ENCODE data around the gene AMPD3. TPM values are rescaled to one million over a fixed set of nuclear protein-coding genes. Genes with fewer than 3 reads are reported as not detected.

Gene AMPD3
- polyA plus RNA-seq (2011; rRNA removed) (19.6 and 22.2 TPM in 2 replicates), polyA minus RNA-seq (2011; rRNA and poly(A)+ RNA removed) (30.9 and 50.1 TPM in 2 replicates)

- peak; percentile 96 for DNase-seq (ENCODE audit: low read depth, low spot score)
- TF ChIP-seq CTCF (IDR thresholded peaks at IDR 0.05; ENCODE audit: low read depth, low read length) = no peak
- H3K27ac ChIP-seq (ENCODE audit: low read depth, low read length) = peak within 1 kb of the TSS; percentile 98
- POLR2A ChIA-PET = interaction anchor here (0.6 to 3.2 kb wide), 16 partner anchors 9 to 280 kb away, joined by 3 to 11 read pairs (median 4); partner anchors contain the start of gene ADM
- H3K9me3 ChIP-seq (ENCODE audit: control insufficient read depth, insufficient read depth, low read length) = no peaks in the 10 kb centered on the region; the same call in 1 of the 2 replicates
- CTCF ChIA-PET = interaction anchor here (0.6 to 1.2 kb wide), 5 partner anchors 31 to 169 kb away, joined by 3 to 5 read pairs (median 3); partner anchors contain the start of gene RNF141
- H3K4me3 ChIP-seq (ENCODE audit: low read depth, low read length) = peak within 1 kb of the TSS; percentile 66
- no peaks in the 10 kb centered on the region for H3K27me3 ChIP-seq (ENCODE audit: control insufficient read depth, insufficient read depth, low read length)
Observed at GRCh38 chr11:10454878-10455631, at the start of gene AMPD3. Gene AMPD3 (plus strand): TSS chr11:10455264. CDS start chr11:10461520, 6,256 bp downstream.

DNA sequence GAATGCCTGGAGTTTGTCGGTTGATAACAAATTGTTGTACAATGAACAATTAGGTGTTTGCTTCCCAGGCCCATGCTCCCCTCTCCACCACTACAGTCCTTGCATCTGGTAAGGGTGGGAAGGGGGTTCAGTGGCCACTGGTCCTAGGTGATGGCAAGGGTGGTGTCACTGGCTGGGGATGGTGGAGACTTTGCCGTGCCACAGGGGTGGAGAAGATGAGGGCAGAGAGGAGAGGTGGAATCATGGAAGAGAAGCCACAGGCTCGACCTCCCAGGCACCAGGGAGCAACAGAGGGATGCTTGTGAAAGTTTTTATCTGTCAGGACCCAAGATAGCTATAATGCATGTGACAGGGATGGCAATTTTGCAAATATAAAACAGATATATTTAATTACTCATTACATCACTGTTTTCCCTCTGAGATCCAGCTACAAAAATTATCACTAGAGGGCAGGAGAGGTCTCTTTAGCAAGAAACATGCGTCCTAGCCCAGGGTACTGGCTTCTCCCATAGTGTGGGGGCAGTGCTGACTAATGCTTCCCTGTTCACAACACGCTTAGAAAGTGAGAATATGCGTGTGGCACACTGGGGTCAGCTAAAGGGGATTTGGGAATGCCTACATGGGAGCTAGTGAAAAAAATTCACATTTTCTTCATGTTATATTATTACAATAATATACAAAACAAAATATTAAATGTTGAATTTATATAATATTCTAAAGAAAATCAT lies 49.0 kb upstream of the AMPD3 start:
- CTCF ChIA-PET = interaction anchor here (0.6 to 1.9 kb wide), 51 partner anchors 9 to 587 kb away, joined by 3 to 27 read pairs (median 4); partner anchors contain the start of genes AMPD3, IRAG1 and RNF141
- Histone ChIP-seq H3K27ac (ENCODE audit: low read depth, low read length) (no peak overlapping the region), H3K4me3 (ENCODE audit: low read depth, low read length) (no peak overlapping the region), H3K27me3 (ENCODE audit: control insufficient read depth, insufficient read depth, low read length) (no peaks in the 10 kb centered on the region), H3K9me3 (ENCODE audit: control insufficient read depth, insufficient read depth, low read length) (no peaks in the 10 kb centered on the region)
- peak; percentile 81 for TF ChIP-seq CTCF (IDR thresholded peaks at IDR 0.05; ENCODE audit: low read depth, low read length)
- DNase-seq (ENCODE audit: low read depth, low spot score) = peak; percentile 77
- POLR2A ChIA-PET = interaction anchor here (0.6 to 1.2 kb wide), 5 partner anchors 49 to 288 kb away, joined by 3 to 6 read pairs (median 4); partner anchors contain the start of genes ADM, AMPD3 and IRAG1

DNA sequence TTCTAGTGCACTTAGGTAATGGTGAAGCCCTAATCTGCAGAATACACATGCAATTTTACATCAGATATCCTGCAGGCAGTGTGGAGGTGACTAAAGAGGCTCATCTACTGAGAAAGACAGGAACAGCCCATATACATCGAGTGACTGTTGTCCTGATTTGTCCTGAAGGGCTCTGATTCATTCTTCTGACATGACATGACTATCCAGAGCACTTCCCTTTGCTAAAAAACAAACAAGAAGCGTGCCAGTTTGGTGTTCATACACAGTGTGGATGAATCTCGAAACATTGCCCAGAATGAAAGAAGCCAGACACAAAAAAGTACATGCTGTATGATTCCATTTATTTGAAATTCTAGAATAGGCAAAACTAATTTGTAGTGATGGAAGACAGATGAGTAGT lies 48.0 kb upstream of the AMPD3 start:
- no peaks in the 10 kb centered on the region for H3K9me3 ChIP-seq (ENCODE audit: control insufficient read depth, insufficient read depth, low read length)
- DNase-seq (ENCODE audit: low read depth, low spot score) = no peak
- no peak overlapping the region for H3K27ac ChIP-seq (ENCODE audit: low read depth, low read length)
- H3K27me3 ChIP-seq (ENCODE audit: control insufficient read depth, insufficient read depth, low read length) = no peaks in the 10 kb centered on the region
- TF ChIP-seq CTCF (IDR thresholded peaks at IDR 0.05; ENCODE audit: low read depth, low read length) = no peak
- H3K4me3 ChIP-seq (ENCODE audit: low read depth, low read length) = no peak overlapping the region
- POLR2A ChIA-PET = interaction anchor here (1.2 kb wide), 1 partner anchor 101 kb away, joined by 5 read pairs; no protein-coding TSS in a partner anchor
- CTCF ChIA-PET = interaction anchor here (0.6 to 1.9 kb wide), 27 partner anchors 8 to 328 kb away, joined by 3 to 27 read pairs (median 5); partner anchors contain the start of genes AMPD3 and IRAG1

- DNase-seq (ENCODE audit: low read depth, low spot score) = no peak
Observed at GRCh38 chr11:10407749-10408685, 47.0 kb upstream of the AMPD3 start.

More at GRCh38 chr11:10407749-10408685, 47.0 kb upstream of the AMPD3 start:
- ChIA-PET POLR2A (interaction anchor here (1.4 kb wide), 1 partner anchor 48 kb away, joined by 3 read pairs; the partner anchor contains the start of gene AMPD3), CTCF (interaction anchor here (0.6 to 0.7 kb wide), 2 partner anchors 213 to 246 kb away, joined by 3 to 4 read pairs; no protein-coding TSS in a partner anchor)
- Histone ChIP-seq H3K4me3 (ENCODE audit: low read depth, low read length) (no peak overlapping the region), H3K27ac (ENCODE audit: low read depth, low read length) (no peak overlapping the region), H3K9me3 (ENCODE audit: control insufficient read depth, insufficient read depth, low read length) (no peaks in the 10 kb centered on the region), H3K27me3 (ENCODE audit: control insufficient read depth, insufficient read depth, low read length) (no peaks in the 10 kb centered on the region)
- no peak for TF ChIP-seq CTCF (IDR thresholded peaks at IDR 0.05; ENCODE audit: low read depth, low read length)

Measured in AG04450 (cell line).